SU-DHL-6 (cell line): Measurements from ENCODE around the gene ZDHHC24.
A peak's percentile ranks its signal among the peaks of the same experiment; 100 is the strongest.

Source experiments
- H2AFZ ChIP-seq: fragments of 200-600 bp; sonication (generic); 2 replicates; pipeline ENCODE4 v1.6.1; 2014; ENCODE audit warnings: low read depth, mild to moderate bottlenecking, moderate library complexity, mixed read lengths, antibody characterized with exemption, low read length; ENCODE audit not compliant: severe bottlenecking
- H3F3A ChIP-seq: fragments of 200-600 bp; shearing (Covaris generic); 2 replicates; pipeline ENCODE4 v1.6.0; 2016; ENCODE audit warnings: antibody characterized with exemption, mild to moderate bottlenecking; ENCODE audit not compliant: insufficient read depth
- H3K27ac ChIP-seq: fragments of 200-600 bp; sonication (generic); 2 replicates; pipeline ENCODE4 v1.5.1; 2016; ENCODE audit warnings: low read depth, mild to moderate bottlenecking, low read length, moderate library complexity, mixed read lengths
- H3K27me3 ChIP-seq: fragments of 200-600 bp; sonication (generic), shearing (Covaris generic); 2 replicates; pipeline ENCODE4 v1.6.0; 2014; ENCODE audit warnings: mild to moderate bottlenecking, low read length
- H3K36me3 ChIP-seq: fragments of 200-600 bp; sonication (generic); 2 replicates; pipeline ENCODE4 v1.6.1; 2014; ENCODE audit warnings: mild to moderate bottlenecking, low read length, mixed read lengths
- H3K4me2 ChIP-seq: fragments of 300-600, 200-600 bp; shearing (Covaris generic), sonication (generic); 2 replicates; pipeline ENCODE4 v1.6.0; 2014; ENCODE audit warnings: low read length, low read depth, mild to moderate bottlenecking; ENCODE audit not compliant: poor library complexity, severe bottlenecking
- H3K4me3 ChIP-seq: fragments of 200-600 bp; sonication (generic); 2 replicates; pipeline ENCODE4 v1.5.1; 2014; ENCODE audit warnings: antibody characterized with exemption, low read length, mild to moderate bottlenecking, mixed read lengths; ENCODE audit not compliant: insufficient read depth, poor library complexity, severe bottlenecking
- H3K79me2 ChIP-seq: fragments of 200-600 bp; sonication (generic); 2 replicates; pipeline ENCODE4 v1.6.1; 2014; ENCODE audit warnings: mild to moderate bottlenecking, low read length, moderate library complexity; ENCODE audit not compliant: insufficient read depth
- H3K9ac ChIP-seq: fragments of 200-600 bp; sonication (generic); 2 replicates; pipeline ENCODE4 v1.7.0; 2014; ENCODE audit warnings: mild to moderate bottlenecking, low read length
- H3K9me2 ChIP-seq: fragments of 200-600 bp; sonication (generic); replicated peaks from 2 replicates; pipeline ENCODE4 v1.6.1; 2014; ENCODE audit warnings: low read length; ENCODE audit not compliant: insufficient read depth
- H3K9me3 ChIP-seq: fragments of 200-600 bp; sonication (generic); 2 replicates; pipeline ENCODE4 v1.6.1; 2014; ENCODE audit warnings: low read length, mixed read lengths; ENCODE audit not compliant: insufficient read depth
- H4K20me1 ChIP-seq: fragments of 200-600 bp; sonication (generic); 2 replicates; pipeline ENCODE4 v1.6.1; 2014; ENCODE audit warnings: low read depth, mild to moderate bottlenecking, antibody characterized with exemption, low read length, moderate library complexity, mixed read lengths
- CTCF ChIP-seq: fragments of 200-600 bp; sonication (generic); IDR thresholded peaks from one replicate; pipeline ENCODE4 v1.5.1; 2017; ENCODE audit warnings: antibody characterized with exemption, mild to moderate bottlenecking, low read length, moderate library complexity; ENCODE audit not compliant: insufficient read depth, poor library complexity, severe bottlenecking
- EZH2phosphoT487 ChIP-seq: fragments of 200-600 bp; sonication (generic), shearing (Covaris generic); conservative IDR thresholded peaks from 2 replicates; pipeline ENCODE4 v1.6.1; 2018; ENCODE audit warnings: mild to moderate bottlenecking, antibody characterized with exemption, low read length, moderate library complexity, mixed read lengths

Gene ZDHHC24

GRCh38 chr11:66545701-66546367 lies at the start of gene ZDHHC24:
Gene ZDHHC24 (minus strand): TSS chr11:66546048. CDS start chr11:66546003, 45 bp downstream.
- Histone ChIP-seq H3K9me2 (no peaks in the 10 kb centered on the region), H3K36me3 (no peaks in the 10 kb centered on the region), H3K27ac (peak within 1 kb of the TSS; percentile 67), H3K27me3 (no peaks in the 10 kb centered on the region), H3K4me3 (peak within 1 kb of the TSS; percentile 87), H3K4me2 (peak within 1 kb of the TSS; percentile 96), H3F3A (peaks cover 16% of the 10 kb centered on the region), H3K79me2 (no peaks in the 10 kb centered on the region), H2AFZ (peak within 1 kb of the TSS; percentile 77), H3K9me3 (no peaks in the 10 kb centered on the region), H3K9ac (peak within 1 kb of the TSS; percentile 81), H4K20me1 (no peaks in the 10 kb centered on the region)
- no peak for TF ChIP-seq EZH2phosphoT487
- TF ChIP-seq CTCF, result no peak

GRCh38 chr11:66595245-66595904 lies 49.5 kb upstream of the ZDHHC24 start:
- H3K4me3 ChIP-seq, result no peak overlapping the region
- no peaks in the 10 kb centered on the region for H3K79me2 ChIP-seq
- H4K20me1 ChIP-seq, result no peaks in the 10 kb centered on the region
- H3K27ac ChIP-seq, result no peak overlapping the region
- H3K36me3 ChIP-seq, result no peaks in the 10 kb centered on the region
- no peak overlapping the region for H2AFZ ChIP-seq
- TF ChIP-seq CTCF, result no peak
- no peaks in the 10 kb centered on the region for H3K27me3 ChIP-seq
- H3K9ac ChIP-seq, result no peak overlapping the region
- no peak overlapping the region for H3K4me2 ChIP-seq
- H3F3A ChIP-seq, result no peaks in the 10 kb centered on the region
- no peaks in the 10 kb centered on the region for H3K9me3 ChIP-seq
- no peaks in the 10 kb centered on the region for H3K9me2 ChIP-seq

- Histone ChIP-seq H3K27me3 (no peaks in the 10 kb centered on the region), H3K9ac (peak overlapping the region; percentile 78), H3K79me2 (no peaks in the 10 kb centered on the region), H4K20me1 (no peaks in the 10 kb centered on the region), H3K27ac (no peak overlapping the region), H2AFZ (peak overlapping the region; percentile 79), H3F3A (no peaks in the 10 kb centered on the region), H3K9me2 (no peaks in the 10 kb centered on the region), H3K9me3 (no peaks in the 10 kb centered on the region), H3K4me3 (peak overlapping the region; percentile 71), H3K4me2 (peak overlapping the region; percentile 82), H3K36me3 (no peaks in the 10 kb centered on the region)
- TF ChIP-seq CTCF (no peak), EZH2phosphoT487 (no peak)
Measured at GRCh38 chr11:66593650-66594049, 47.8 kb upstream of the ZDHHC24 start.
